ENCODE results near the gene CCNE1.
"Not testable (repeated sequence)": the region's sequence is repeated elsewhere in the genome, so short reads cannot be mapped to it uniquely, and the experiment has no call there.

Gene CCNE1

GRCh38 chr19:29785955-29786589, 25.7 kb upstream of the CCNE1 start:
- in situ Hi-C loops (cut with MboI; ENCODE audit: low sequenced_read_pairs): no loop called here

GRCh38 chr19:29787281-29787680, 24.5 kb upstream of the CCNE1 start:
- in situ Hi-C loops (cut with MboI; ENCODE audit: low sequenced_read_pairs): no loop called here

GRCh38 chr19:29789007-29789406, 22.8 kb upstream of the CCNE1 start:
- in situ Hi-C loops (cut with MboI; ENCODE audit: low sequenced_read_pairs): no loop called here

DNA sequence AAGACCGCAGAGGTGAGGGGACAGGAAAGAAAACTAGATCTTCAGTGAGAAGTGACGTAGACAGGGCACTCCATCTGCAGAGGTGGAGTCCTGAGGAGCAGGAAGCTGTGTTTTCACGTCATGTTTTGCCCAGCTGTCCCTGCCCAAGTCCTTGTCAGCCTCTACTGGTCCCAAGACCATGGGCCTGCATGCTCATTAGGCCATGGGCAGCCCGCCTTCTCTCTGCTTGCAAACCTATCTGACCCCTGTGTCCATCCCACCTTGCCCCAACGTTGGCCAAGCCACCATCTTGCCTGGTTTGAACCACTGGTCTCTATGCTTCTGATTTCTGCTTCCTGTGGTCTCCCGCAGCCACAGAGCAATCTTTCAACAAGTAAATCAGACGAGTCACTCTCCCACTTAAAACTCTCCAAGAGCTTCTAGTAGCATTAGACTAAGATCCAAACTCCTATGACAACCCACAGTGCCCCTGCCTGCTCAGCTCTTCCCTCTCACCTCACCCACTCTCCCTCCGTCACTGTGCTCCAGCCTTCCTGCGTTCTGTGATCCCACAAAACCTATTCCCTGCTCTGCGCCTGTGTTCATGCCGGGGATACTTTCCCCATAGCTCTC, 18.6 kb upstream of the CCNE1 start:
- in situ Hi-C loops (cut with MboI; ENCODE audit: low sequenced_read_pairs): no loop called here

- in situ Hi-C loops (cut with MboI; ENCODE audit: low sequenced_read_pairs): not testable (repeated sequence)
These were observed 17.3 kb upstream of the CCNE1 start for GRCh38 chr19:29794490-29794889.

DNA sequence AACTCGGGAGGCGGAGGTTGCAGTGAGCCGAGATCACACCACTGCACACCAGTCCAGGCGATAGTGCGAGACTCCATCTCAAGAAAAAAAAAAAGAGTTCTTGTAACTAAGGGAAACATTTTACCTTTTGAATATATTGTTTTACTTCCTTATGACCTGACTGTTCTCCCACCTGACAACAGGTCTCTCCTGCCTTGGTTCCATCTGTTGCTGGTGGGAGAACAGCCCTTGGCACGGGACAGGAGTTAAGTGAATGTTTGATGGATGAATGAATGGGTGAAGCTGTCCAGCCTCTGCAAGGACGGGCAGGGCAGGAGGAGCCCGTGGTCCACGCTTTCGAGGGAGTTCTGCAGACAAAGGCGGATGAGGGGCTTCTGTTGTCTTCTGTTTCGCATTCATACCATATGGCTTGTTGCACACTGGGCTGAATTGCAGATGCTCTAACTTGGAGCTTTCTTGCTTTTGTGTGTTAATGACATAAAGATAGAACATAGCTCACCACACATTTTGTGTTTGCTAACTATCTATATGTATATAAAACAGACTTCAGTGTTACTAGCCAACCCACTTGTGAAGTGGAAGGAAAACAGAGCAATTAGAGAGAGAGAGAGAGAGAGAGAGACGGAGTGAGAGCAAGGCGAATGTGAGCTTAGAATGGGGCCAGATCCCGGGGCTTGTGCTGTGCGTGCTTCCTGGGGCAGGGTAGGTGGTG, 16.2 kb upstream of the CCNE1 start:
- in situ Hi-C loops (cut with MboI; ENCODE audit: low sequenced_read_pairs): no loop called here

DNA sequence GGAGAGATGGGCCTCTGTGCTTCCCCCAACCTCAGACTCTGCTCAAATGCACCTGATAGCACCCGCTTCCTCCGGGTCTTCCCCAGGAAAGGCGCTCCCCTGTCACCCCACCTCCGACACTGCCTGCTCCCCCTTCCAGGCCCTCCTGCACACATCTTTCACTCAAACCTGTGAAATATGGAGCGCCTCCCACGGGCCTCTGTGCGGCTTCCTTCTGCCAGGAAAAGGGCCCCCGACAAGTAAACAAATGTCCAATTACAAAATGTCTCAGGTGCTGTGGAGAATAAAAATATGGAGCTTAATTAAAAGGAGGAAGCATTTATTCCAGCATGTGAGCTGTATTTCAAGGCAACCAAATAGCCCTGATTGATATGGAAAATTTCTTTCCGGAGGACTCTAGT, 15.6 kb upstream of the CCNE1 start:
- in situ Hi-C loops (cut with MboI; ENCODE audit: low sequenced_read_pairs): no loop called here

- in situ Hi-C loops (cut with MboI; ENCODE audit: low sequenced_read_pairs): no loop called here
These were observed 12.9 kb upstream of the CCNE1 start for GRCh38 chr19:29798774-29799497.

GRCh38 chr19:29800100-29800825, 11.5 kb upstream of the CCNE1 start:
- in situ Hi-C loops (cut with MboI; ENCODE audit: low sequenced_read_pairs): no loop called here

- in situ Hi-C loops (cut with MboI; ENCODE audit: low sequenced_read_pairs): not testable (repeated sequence)
These were observed 7.8 kb upstream of the CCNE1 start for GRCh38 chr19:29803951-29804350.

GRCh38 chr19:29804493-29804892, 7.3 kb upstream of the CCNE1 start:
- in situ Hi-C loops (cut with MboI; ENCODE audit: low sequenced_read_pairs): no loop called here

- in situ Hi-C loops (cut with MboI; ENCODE audit: low sequenced_read_pairs): no loop called here
These were observed 6.5 kb upstream of the CCNE1 start for GRCh38 chr19:29805031-29805965.

DNA sequence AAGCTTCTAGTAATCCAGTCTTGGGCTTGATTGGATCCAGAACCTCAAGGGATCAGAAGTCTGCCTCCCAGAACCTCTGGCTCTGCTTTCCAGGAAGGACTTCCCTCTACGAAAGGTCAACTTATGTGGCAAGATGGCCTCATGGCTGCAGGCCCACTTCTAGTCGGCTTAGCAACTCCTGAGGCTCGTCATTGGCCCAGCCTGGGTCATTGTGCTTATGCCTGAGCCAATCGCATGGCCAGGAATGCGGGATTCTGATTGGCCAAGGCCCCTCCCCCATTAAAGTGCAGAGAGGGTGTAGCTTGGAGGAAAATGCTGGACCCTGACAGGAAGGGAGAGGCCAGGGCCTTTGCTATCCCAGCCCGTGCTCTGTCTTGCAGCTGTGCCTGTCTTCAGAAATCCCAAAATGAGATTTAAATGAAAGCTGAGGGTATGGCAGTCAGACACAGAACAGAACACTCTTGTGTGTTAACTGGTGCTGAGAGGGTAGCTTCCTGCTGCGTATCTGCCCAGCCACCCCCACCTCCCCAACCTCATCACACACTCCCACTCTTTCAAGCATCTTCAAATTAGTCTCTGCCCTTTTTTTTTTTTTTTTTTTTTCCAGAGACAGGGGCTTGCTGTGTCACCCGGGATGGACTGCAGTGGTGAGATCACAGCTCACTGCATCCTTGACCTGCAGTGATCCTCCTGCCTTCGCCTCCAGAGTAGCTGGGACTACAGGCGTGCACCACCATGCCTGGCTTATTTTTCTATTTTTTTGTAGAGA, 5.5 kb upstream of the CCNE1 start:
- in situ Hi-C loops (cut with MboI; ENCODE audit: low sequenced_read_pairs): no loop called here

DNA sequence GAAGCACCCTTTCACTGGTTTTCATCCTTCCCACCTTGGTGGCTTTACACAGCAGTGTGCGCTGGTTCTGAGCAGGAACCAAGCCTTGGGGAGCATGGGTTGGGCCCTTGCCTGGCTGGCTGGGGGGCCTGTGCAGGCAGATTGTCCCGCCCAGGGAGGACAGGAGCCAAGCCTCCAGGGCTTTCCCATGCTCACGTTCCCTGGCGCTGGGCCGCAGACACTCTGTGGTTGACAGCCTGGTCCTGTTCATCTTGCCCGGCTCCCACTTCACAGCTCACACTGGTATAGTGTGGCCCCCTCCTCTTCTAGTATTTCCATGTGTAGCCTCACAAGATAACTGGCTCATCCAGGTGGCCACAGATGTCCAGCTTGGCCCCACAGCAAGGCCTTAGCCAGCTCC, 4.6 kb upstream of the CCNE1 start:
- in situ Hi-C loops (cut with MboI; ENCODE audit: low sequenced_read_pairs): no loop called here

DNA sequence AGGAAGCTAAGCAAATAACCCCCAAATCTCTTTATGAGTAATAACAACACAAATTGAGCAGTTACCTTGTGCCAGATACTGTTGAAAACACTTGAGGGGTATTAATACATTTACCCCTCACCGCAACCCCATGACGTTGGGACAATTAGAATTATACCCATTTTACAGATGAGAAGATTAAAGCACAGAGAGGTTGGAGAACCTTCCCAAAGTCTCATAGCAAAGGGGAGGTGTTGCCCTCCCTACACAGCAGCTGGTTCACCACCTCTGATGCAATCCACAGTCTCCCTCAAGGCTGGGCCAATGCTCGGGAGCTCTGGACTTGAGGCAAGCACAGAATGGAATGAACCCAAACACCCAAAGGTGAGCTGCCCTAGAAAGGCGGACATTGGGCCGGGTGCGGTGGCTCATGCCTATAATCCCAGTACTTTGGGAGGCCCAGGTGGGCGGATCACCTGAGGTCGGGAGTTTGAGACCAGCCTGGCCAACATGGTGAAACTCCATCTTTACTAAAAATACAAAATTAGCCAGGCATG, 3.9 kb upstream of the CCNE1 start:
- in situ Hi-C loops (cut with MboI; ENCODE audit: low sequenced_read_pairs): no loop called here

DNA sequence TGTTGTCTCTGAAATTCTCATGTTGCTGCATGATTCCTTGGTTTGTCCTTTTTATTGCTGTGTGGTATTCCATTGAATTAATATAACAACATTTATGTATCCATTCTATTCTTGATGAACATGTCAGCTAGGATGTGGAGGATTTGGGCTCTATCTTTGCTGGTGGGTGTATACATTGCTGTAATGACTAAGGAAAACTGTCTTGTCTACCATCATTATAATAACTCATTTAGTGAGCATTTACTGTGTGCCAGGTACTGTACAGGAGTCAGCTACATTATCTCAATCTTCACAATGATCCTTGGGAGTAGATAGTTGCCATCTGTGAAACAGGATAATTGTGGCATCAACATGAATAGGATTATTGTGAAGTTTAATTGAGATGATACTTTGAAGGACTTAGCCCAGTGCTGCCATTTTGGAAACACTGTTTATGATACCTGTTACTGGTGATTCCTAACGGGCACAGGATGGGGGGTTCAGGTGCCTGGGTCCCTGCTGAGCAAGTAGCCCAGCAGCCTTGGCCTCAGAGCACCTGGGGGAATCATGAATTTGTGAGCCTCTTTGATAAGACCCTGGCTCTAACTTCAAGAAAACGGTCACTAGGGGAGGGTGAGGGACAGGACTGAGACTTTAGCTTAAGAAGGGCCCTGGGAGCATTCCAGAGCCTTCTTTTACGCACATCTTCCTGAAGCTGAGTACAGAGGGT, 1.8 kb upstream of the CCNE1 start:
- in situ Hi-C loops (cut with MboI; ENCODE audit: low sequenced_read_pairs): no loop called here

DNA sequence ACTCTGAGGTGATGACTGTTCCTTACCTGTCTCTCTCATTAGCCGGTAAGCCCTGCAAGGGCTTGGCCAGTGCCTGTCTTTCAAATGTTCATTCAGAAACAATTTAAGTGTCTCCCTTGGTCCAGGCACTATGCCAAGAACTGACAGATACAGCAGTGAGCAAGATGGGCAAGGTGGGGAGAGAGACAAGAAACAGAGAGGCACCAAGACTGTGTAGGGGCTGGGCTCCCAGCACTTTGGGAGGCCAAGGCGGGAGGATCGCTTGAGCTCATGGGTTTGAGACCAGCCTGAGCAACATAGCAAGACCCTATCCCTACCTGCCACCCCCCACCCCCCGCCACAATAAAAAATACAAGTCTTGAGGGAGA, 1.3 kb upstream of the CCNE1 start:
- in situ Hi-C loops (cut with MboI; ENCODE audit: low sequenced_read_pairs): no loop called here

- in situ Hi-C loops (cut with MboI; ENCODE audit: low sequenced_read_pairs): no loop called here
These were observed 489 bp downstream of the CCNE1 start for GRCh38 chr19:29812080-29812880.
